ENCODE data around the gene SPCS1. TPM values are rescaled to one million over a fixed set of nuclear protein-coding genes. Genes with fewer than 3 reads are reported as not detected.
"Not testable (repeated sequence)": the region's sequence is repeated elsewhere in the genome, so short reads cannot be mapped to it uniquely, and the experiment has no call there.

Gene SPCS1
- 326 TPM for polyA plus RNA-seq

DNA sequence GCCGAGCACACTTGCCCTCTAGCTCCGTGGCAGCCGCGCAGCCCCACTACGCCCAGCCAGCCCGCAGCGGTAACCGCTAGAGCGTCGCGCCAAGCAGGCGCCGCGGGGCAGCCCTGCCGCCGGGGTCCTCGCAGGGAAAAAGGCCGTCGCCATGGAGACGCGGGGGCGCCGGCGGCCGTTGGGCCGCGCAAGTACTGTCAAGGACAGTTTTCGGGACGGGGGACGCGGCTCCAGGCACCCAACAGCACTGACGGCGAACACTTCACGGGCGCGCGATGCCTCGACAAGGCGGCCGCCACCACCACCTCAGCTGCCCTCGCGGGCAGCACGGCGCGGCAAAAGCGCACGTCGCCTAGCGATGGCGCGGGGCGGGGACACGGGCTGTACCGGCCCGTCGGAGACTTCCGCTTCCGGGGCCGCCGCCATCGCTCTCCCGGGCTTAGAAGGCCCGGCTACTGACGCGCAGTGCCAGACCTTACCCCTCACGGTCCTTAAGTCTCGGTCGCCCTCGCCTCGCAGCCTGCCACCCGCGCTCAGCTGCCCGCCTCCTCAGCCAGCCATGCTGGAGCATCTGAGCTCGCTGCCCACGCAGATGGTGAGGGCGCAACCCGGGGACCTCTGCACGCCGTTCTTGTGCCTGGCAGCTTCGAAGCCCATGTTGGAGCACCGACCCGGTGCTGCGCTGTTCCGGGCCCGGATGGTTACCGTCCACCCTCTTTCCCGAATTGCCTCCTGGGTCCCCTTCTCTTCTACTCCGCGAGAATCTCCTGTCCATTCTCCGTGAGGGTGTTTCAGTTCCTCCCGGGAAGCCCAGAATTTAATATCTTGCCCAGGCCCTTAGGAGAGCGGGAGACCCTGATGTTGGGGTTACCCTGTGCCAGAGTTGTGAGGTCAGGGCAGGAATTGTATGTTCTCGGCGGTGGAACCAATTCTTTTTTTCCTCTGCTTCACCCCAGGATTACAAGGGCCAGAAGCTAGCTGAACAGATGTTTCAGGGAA lies at the start of gene SPCS1, which contains the start of gene GLT8D1:
Gene SPCS1 (plus strand): TSS at position 419 of the 999 bp plus-strand sequence. CDS start 141 bp downstream, at position 560.
Gene GLT8D1 (minus strand): TSS at position 104 of the 999 bp plus-strand sequence. CDS start 5,331 bp downstream, outside the sequence.
- H3K36me3 Mint-ChIP-seq, result no peaks in the 10 kb centered on the region
- peak within 1 kb of the TSS; percentile 96 to 99 (median 98) for H3K4me3 Mint-ChIP-seq
- H3K9me3 Mint-ChIP-seq, result no peaks in the 10 kb centered on the region
- H3K27me3 Mint-ChIP-seq, result no peaks in the 10 kb centered on the region
- H3K27ac Mint-ChIP-seq, result peak within 1 kb of the TSS; percentile 95 to 99 (median 96)
- H3K4me1 Mint-ChIP-seq, result peaks cover 34 to 38% (median 34%) of the 10 kb centered on the region in 3 donors

DNA sequence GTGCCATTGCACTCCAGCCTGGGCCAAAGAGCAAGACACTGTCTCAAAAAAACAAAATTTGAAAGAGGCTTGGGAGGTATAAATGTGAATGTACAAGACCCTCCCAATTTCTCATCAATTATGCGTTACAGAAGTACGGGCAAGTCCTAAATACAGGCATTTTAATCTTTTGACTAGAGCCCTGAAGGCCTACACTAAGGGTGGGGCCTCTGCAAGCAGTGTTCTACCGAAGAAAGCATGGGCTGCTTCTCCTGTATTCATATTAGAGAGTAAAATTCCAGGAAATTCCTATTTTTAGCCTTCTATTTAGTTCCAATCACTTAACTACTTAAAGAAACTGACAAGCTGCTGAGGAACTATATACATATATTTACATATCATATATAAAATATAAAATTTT lies 45.9 kb upstream of the SPCS1 start:
- H3K27ac Mint-ChIP-seq, result no peak overlapping the region
- H3K9me3 Mint-ChIP-seq, result no peaks in the 10 kb centered on the region
- peaks cover 5% of the 10 kb centered on the region for H3K36me3 Mint-ChIP-seq
- H3K4me3 Mint-ChIP-seq, result no peak overlapping the region
- H3K27me3 Mint-ChIP-seq, result no peaks in the 10 kb centered on the region
- peaks cover 0 to 3% (median 3%) of the 10 kb centered on the region in 3 donors for H3K4me1 Mint-ChIP-seq

DNA sequence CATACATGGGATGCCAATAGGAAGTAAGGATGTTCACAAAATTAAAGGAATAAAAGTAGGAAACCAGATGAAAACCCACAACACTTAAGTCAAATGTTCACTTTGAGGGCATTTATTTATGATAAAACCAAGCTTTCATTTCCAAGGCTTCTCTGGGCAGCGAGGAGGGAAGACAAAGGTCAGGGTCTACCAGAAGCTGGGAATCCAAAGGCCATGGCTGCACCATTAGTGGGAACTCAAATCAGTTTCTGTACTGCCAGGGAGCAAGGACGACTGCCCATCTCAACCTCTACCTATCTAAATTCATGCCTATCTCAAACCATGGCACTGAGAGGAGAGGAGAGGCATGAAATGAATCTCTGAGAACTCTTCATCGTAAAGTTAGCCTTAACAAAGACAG lies 42.8 kb upstream of the SPCS1 start:
- no peaks in the 10 kb centered on the region for H3K9me3 Mint-ChIP-seq
- H3K4me1 Mint-ChIP-seq, result peaks cover 0 to 3% (median 3%) of the 10 kb centered on the region in 3 donors
- peaks cover 4% of the 10 kb centered on the region for H3K36me3 Mint-ChIP-seq
- no peaks in the 10 kb centered on the region for H3K27me3 Mint-ChIP-seq
- H3K27ac Mint-ChIP-seq, result no peak overlapping the region
- no peak overlapping the region for H3K4me3 Mint-ChIP-seq

DNA sequence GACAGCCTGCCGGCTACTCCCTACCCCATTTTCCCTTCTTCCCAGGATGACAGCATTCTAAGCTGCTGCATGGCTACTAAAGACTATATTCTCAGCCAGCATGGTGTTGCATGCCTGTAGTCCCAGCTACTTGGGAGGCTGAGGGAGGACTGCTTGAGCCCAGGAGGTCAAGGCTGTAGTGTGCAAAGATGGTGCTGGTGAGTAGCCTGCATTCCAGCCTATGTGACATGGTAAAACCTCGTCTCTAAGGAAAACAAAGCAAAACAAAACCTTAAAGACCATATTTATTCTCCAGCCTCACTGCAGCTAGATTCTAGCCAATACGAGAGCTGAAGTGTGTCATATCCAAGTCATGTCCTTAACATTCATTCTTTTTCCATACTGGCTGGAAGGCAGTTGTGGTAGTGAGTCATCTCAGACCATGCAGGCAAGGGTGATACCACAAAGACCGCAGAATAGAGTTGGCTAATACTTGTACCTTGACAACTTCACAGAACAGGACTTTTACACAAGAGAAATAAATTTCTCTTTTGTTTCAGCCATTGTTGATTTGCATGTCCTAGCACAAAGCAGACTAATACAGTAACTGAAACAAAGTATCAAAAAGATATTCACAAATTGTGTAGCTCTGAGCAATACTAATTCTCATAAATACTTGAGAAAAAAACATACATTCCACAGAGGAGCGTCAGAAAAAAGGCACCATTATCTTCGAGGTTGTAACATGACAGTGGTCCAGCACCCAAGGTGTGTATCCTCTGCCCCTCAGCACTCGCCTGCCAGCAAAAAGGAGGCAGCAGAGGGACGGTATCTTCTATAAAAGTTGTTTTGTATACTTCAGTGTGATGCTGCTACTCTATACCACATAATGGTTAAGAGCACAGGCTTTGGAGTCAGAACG lies 35.0 kb upstream of the SPCS1 start:
- peaks cover 14 to 21% (median 14%) of the 10 kb centered on the region in 3 donors for H3K4me1 Mint-ChIP-seq
- H3K9me3 Mint-ChIP-seq, result no peaks in the 10 kb centered on the region
- H3K4me3 Mint-ChIP-seq, result peak overlapping the region in 1 of 4 donors; percentile 10
- peaks cover 3% of the 10 kb centered on the region for H3K36me3 Mint-ChIP-seq
- peak overlapping the region in 1 of 3 donors; percentile 44 for H3K27ac Mint-ChIP-seq
- H3K27me3 Mint-ChIP-seq, result no peaks in the 10 kb centered on the region

DNA sequence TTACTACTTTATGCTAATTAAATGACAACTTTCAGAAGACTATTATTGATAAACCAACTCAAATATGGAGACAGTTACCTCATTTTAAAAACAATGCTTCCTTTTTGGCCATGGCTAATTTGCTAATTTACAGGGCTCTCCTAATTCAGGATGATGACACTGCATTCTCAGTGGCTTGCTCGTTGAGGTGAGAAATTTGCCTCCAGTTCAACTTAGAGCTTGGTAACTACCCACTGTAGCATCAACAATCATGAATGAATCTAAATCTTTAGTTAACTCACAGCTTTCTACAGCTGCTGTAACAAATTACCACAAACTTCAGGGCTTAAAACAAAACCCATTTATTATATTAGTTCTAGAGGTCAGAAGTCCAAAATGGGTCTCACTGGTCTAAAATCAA lies 34.2 kb upstream of the SPCS1 start:
- H3K9me3 Mint-ChIP-seq, result no peaks in the 10 kb centered on the region
- no peak overlapping the region for H3K4me3 Mint-ChIP-seq
- no peak overlapping the region for H3K27ac Mint-ChIP-seq
- no peaks in the 10 kb centered on the region for H3K27me3 Mint-ChIP-seq
- H3K36me3 Mint-ChIP-seq, result peaks cover 5% of the 10 kb centered on the region
- H3K4me1 Mint-ChIP-seq, result peaks cover 14 to 21% (median 14%) of the 10 kb centered on the region in 3 donors

DNA sequence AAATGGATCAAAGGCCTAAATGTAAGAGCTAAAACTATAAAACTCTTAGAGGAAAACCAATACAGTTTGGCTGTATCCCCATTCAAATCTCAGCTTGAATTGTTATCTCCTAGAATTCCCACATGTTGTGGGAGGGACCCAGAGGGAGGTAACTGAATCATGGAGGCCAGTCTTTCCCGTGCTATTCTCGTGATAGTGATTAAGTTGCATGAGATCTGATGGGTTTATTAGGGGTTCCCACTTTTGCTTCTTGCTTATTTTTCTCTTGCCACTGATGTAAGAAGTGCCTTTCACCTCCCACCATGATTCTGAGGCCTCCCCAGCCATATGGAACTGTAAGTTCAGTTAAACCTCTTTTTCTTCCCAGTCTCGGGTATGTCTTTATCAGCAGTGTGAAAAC lies 29.7 kb upstream of the SPCS1 start:
- not testable (repeated sequence) for H3K9me3 Mint-ChIP-seq, H3K27ac Mint-ChIP-seq, H3K27me3 Mint-ChIP-seq, H3K36me3 Mint-ChIP-seq, H3K4me3 Mint-ChIP-seq
- H3K4me1 Mint-ChIP-seq, result peaks cover 12 to 14% (median 12%) of the 10 kb centered on the region in 3 donors

DNA sequence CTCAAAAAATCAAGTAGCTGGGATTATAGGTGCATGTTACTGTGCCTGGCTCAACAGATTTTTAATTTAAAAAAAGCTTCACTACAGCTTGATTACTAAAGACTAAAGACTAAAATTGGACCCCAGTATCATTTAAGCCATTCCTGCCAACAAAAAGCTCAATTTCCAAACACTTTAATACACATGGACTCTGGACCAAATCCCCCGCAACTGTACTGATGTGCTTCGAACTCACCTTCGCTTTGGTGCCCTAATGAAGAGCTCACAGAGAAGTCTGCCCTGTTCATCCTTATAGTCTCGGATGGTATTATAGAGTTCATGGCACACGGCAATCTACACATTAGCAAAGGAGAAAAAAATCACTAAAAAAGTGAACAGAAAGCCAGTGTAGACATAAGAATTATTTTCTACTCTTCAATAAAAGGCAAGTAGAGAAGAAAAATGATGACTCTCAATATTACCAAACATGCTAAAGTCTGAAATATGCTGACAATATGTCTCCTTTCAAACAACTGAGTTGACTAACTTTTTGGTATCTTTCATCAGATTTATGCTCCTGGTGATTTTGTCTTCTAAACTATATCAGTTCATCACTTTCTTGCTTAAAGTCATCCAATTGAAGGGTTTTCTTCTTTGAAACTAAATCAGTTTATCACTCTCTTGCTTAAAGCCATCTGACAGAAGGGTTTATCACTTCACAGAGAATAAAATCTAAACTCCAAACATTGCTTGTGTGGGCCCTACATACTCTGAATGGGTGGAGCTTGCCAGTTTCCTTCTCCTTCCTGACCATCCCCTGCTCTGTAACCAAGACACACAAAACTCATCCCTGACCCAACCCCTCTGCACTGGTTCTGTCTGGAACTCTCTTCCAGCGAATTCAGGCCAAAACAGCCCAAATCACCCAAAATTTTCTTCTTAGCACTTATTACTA lies 27.4 kb upstream of the SPCS1 start:
- Mint-ChIP-seq H3K27me3 (no peaks in the 10 kb centered on the region), H3K9me3 (no peaks in the 10 kb centered on the region), H3K27ac (peak overlapping the region in 1 of 3 donors; percentile 50), H3K4me3 (peak overlapping the region in 1 of 4 donors; percentile 52), H3K4me1 (peaks cover 14 to 22% (median 18%) of the 10 kb centered on the region in 3 donors), H3K36me3 (peaks cover 7% of the 10 kb centered on the region)

DNA sequence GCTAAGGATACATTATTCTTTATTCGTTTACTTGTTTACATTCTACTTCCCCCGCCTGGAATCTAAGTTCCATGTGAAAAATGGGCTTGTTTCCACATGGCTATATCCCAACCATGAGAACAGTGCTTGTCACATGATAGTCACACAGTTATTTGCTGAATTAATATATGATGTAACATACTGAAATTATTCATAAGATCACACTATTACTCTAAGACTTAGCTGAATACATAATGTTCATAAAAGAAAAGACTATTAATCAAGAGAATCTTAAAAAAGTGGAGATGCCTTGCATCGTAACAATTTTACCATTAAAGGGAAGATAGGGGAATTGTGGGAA lies 26.7 kb upstream of the SPCS1 start:
- Mint-ChIP-seq H3K27ac (no peak overlapping the region), H3K27me3 (no peaks in the 10 kb centered on the region), H3K4me1 (peaks cover 16 to 22% (median 20%) of the 10 kb centered on the region in 3 donors), H3K4me3 (peak overlapping the region in 2 of 4 donors; percentile 28 to 52), H3K9me3 (no peaks in the 10 kb centered on the region), H3K36me3 (peaks cover 7% of the 10 kb centered on the region)

DNA sequence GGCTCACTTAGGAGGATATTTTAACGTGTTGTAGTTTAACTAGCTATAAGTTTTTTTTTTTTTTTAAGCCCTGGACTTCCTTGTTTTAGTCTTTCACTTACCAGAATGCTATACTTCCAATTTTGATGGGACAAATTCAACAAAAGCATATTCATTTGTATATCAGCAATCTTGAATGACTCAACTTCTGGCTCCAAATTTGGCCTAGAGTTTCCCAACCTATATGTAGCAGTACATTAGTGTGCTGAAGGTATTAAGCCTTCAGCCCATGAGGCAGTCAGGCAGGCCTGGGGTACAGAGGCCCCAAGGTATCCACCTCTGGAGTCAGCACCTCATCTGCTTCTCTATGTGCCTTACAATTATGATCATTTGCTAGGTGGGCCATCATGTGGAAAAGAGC lies 26.1 kb upstream of the SPCS1 start:
- no peaks in the 10 kb centered on the region for H3K9me3 Mint-ChIP-seq
- H3K4me3 Mint-ChIP-seq, result peak overlapping the region in 1 of 4 donors; percentile 27
- peaks cover 20 to 27% (median 26%) of the 10 kb centered on the region in 3 donors for H3K4me1 Mint-ChIP-seq
- peaks cover 7% of the 10 kb centered on the region for H3K36me3 Mint-ChIP-seq
- peak overlapping the region in 1 of 3 donors; percentile 8 for H3K27ac Mint-ChIP-seq
- H3K27me3 Mint-ChIP-seq, result no peaks in the 10 kb centered on the region

DNA sequence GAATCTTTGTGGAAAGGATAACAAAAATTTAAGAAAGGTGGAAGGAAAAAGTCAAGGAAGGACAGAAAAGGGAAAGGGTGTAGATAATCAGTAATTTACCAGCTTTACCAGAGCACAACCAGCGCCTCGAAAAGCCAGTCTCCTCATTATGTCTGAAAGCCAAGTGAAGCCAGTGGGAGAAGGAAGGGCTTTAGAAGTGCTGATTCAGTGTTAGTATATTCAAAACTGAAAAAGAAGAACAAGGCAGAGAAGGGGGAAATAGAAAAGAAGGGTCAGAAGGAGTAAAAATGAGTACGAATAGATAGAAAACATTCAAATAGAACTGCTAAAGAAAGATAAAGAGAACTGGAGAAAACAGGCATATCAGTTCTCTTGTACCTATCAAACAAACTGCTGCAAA lies 24.3 kb upstream of the SPCS1 start:
- Mint-ChIP-seq H3K4me1 (peaks cover 22 to 38% (median 32%) of the 10 kb centered on the region in 3 donors), H3K4me3 (peak overlapping the region in 3 of 4 donors; percentile 40 to 86 (median 77)), H3K27me3 (no peaks in the 10 kb centered on the region), H3K27ac (peak overlapping the region; percentile 49 to 91 (median 63)), H3K9me3 (no peaks in the 10 kb centered on the region), H3K36me3 (peaks cover 4% of the 10 kb centered on the region)

DNA sequence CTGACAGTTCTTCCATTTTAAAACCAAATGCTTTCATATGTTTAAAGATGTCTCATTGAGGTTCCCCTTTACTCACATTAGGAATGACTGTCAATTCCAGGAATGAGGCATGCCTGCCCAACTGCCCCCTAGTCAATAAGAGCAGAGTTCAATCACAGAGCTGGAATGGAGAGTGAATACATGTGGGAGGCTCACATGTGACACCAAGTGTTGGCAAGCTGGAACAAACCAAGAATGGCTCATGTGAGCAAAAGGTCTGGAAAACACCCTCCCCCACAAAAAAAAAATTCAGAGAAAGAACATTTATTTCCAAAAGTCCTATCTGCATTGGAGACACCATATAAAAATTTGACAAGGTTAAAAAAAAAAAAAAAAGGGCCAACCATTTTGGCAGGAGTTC lies 23.9 kb upstream of the SPCS1 start:
- Mint-ChIP-seq H3K4me1 (peaks cover 22 to 38% (median 35%) of the 10 kb centered on the region in 3 donors), H3K9me3 (no peaks in the 10 kb centered on the region), H3K4me3 (peak overlapping the region in 2 of 4 donors; percentile 40 to 86), H3K27me3 (no peaks in the 10 kb centered on the region), H3K27ac (peak overlapping the region; percentile 49 to 91 (median 63)), H3K36me3 (peaks cover 4% of the 10 kb centered on the region)

DNA sequence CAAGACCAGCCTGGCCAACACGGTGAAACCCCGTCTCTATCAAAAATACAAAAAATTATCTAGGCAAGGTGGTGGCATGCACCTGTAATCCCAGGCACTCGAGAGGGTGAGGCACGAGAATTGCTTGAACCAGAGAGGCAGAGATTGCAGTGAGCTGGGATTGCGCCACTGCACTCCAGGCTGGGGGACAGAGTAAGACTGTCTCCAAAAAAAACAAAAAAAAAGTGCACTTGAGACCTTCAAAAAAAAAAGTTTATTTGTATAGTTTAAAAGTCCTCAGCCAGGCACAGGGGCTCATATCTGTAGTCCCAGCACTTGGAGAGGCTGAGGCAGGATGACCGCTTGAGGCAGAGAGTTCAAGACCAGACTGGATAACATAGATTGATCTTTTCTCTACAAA lies 22.3 kb upstream of the SPCS1 start:
- peaks cover 2% of the 10 kb centered on the region for H3K36me3 Mint-ChIP-seq

DNA sequence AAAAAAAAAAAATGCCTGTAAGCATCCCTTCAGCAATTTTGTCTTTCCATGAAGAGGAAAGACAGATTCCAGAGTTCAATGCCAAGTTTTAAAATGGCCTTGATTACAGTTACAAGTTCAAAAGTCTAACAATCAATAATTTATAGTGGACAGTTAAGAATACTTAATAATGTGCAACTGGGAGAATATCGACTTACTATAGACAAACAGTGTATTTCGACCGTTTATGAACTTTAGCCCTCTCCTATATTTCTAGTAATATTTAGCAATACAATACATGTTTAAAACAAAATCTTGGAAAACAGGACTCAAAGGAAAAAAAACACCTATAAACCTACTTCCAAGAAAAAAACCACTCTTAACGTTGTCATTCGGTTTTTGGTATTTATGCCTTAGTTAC lies 21.7 kb upstream of the SPCS1 start:
- H3K4me3 Mint-ChIP-seq, result peak overlapping the region in 2 of 4 donors; percentile 85 to 94
- no peaks in the 10 kb centered on the region for H3K27me3 Mint-ChIP-seq
- peak overlapping the region in 1 of 3 donors; percentile 85 for H3K27ac Mint-ChIP-seq
- peaks cover 2% of the 10 kb centered on the region for H3K36me3 Mint-ChIP-seq
- no peaks in the 10 kb centered on the region for H3K9me3 Mint-ChIP-seq
- peaks cover 19 to 37% (median 35%) of the 10 kb centered on the region in 3 donors for H3K4me1 Mint-ChIP-seq

More for the DNA sequence above, 22.3 kb upstream of the SPCS1 start:
- Mint-ChIP-seq H3K4me3 (peak overlapping the region in 3 of 4 donors; percentile 12 to 94 (median 39)), H3K9me3 (no peaks in the 10 kb centered on the region), H3K4me1 (peaks cover 20 to 38% (median 37%) of the 10 kb centered on the region in 3 donors), H3K27me3 (no peaks in the 10 kb centered on the region), H3K27ac (peak overlapping the region in 1 of 3 donors; percentile 64)
